Fibroblast of mammary gland (primary cell): Measurements from ENCODE around the gene CAPZB.

Experiments used
- DNase-seq: peaks from one replicate; pipeline ENCODE4 v3.0.0-alpha.2; 2010; ENCODE audit warnings: low read depth
- H3K4me3 ChIP-seq: 2 replicates; pipeline ENCODE4 v1.5.1; 2011; ENCODE audit warnings: low read depth, mild to moderate bottlenecking, low read length, moderate library complexity; ENCODE audit not compliant: control insufficient read depth
- CTCF ChIP-seq: conservative IDR thresholded peaks from 2 replicates; pipeline ENCODE4 v1.5.1; 2011; ENCODE audit warnings: low read depth, low read length, inconsistent platforms; ENCODE audit not compliant: control insufficient read depth, insufficient read depth

The CAPZB gene

DNA sequence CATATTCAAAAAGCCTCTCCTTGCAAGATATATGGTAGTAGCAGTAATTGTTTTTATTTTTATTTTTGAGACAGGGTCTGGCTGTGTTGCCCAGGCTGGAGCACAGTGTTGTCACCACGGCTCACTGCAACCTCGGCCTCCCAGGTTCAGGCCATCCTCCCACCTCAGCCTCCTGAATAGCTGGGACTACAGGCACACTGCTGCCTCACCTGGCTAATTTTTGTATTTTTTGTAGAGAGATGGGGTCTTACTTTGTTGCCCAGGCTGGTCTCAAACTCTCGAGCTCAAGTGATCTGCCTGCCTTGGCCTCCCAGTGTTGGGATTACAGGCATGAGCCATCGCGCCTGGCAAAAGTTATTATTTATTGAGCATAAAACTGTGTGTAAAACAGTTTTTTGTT, 134.8 kb downstream of the CAPZB start:
- no peak for DNase-seq
- no peak for TF ChIP-seq CTCF

GRCh38 chr1:19349999-19350398, 135.3 kb downstream of the CAPZB start:
- TF ChIP-seq CTCF: no peak
- no peak overlapping the region for H3K4me3 ChIP-seq
- DNase-seq: no peak

More for the DNA sequence above, 134.8 kb downstream of the CAPZB start:
- no peak overlapping the region for H3K4me3 ChIP-seq

GRCh38 chr1:19348441-19349198, 136.7 kb downstream of the CAPZB start:
- H3K4me3 ChIP-seq: no peak overlapping the region
- no peak for TF ChIP-seq CTCF
- no peak for DNase-seq

DNA sequence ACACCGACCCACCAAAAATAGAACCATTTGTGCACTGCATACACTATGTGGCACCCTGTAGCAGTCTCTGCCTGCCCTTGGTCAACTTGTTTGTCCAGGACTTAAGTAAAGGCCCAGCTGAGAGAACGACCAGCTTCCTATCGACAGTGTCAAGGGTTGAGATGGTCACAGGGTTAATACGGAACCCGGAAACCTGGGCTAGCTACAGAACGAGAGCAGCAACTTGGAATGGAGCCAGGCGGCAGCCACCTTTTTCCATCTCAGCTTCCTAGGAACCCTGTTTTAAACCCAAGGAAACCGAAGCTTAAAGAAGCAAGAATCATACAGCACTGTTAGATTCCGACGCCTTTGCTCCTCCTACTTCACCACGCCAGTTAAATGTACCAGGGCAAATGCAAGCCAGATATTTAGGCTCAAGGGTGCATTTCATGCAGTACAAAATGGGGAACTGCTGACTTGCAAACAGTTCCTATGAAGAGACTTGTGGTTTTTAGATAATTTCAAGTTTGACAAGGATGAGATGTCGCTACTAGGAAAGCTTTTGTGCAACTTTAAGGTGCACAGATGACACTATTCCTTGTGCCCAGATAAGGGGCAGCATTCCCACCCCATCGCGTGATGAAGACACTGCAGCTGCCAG, 137.7 kb downstream of the CAPZB start:
- no peak overlapping the region for H3K4me3 ChIP-seq
- no peak for DNase-seq

GRCh38 chr1:19346026-19346425, 139.3 kb downstream of the CAPZB start:
- DNase-seq: no peak
- H3K4me3 ChIP-seq: no peak overlapping the region
- TF ChIP-seq CTCF: no peak

More for the DNA sequence above, 137.7 kb downstream of the CAPZB start:
- TF ChIP-seq CTCF: no peak

- no peak for DNase-seq
- no peak overlapping the region for H3K4me3 ChIP-seq
- no peak for TF ChIP-seq CTCF
Measured at GRCh38 chr1:19345391-19345790, 139.9 kb downstream of the CAPZB start.
